Dermis blood vessel endothelial cell (primary cell): ENCODE results near the gene PROM2. TPM values are rescaled to one million over a fixed set of nuclear protein-coding genes. Genes with fewer than 3 reads are reported as not detected.

Experiments used
- DNase-seq: peaks from one replicate; pipeline ENCODE4 v3.0.0; 2010
- total RNA-seq: library from RNA; depleted of rRNA; stranded (reverse); fragments of >200 nt; gene quantifications from 2 replicates; pipeline ENCODE4 v1.2.3, GENCODE V29; 2014

Gene PROM2
- total RNA-seq, 1 donor from 2014 or later: 0.34 TPM

DNA sequence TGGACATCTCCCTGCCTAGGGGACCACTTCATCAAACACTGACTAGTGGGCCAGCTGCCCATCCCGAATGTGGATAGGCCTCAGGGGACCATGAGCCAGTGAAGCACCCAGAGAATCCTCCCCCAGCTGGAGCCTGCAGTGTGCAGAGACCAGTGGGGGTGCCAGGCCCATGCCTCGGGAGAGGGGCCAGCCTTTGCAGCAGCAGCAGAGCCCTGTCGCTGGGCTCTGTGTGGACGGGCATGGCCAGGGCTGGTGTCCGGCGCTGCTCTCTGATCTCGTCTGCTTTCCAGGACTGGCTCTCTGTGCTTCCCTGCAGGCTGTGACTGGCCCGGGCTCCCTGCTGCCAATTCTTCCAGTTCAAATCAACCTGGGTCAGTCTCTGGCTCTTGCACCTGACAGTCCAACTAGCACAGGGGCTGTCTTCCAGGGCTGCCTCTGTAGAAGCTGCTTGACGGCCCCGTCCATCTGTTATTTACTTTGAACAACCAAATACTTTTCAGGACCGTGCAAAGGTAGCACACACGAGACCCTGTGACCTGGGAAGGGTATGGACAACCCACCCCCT, 34.3 kb downstream of the PROM2 start:
- no peak for DNase-seq

DNA sequence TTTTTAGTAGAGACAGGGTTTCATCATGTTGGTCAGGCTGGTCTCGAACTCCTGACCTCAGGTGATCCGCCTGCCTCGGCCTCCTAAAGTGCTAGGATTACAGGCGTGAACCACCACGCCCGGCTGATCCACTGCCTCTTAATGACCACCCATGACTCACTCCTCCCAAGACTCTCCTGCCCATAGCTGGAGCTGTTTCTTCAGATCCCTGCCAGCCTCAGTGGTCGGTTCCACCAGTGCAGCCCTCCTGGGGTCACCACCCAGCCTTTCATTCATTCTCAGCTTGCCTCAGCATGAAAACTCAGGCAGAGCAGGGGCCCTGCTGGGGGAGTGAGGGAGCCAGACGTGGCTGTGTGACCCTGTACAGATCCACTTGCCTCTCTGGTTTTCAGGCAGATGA, 35.4 kb downstream of the PROM2 start:
- DNase-seq: no peak

DNA sequence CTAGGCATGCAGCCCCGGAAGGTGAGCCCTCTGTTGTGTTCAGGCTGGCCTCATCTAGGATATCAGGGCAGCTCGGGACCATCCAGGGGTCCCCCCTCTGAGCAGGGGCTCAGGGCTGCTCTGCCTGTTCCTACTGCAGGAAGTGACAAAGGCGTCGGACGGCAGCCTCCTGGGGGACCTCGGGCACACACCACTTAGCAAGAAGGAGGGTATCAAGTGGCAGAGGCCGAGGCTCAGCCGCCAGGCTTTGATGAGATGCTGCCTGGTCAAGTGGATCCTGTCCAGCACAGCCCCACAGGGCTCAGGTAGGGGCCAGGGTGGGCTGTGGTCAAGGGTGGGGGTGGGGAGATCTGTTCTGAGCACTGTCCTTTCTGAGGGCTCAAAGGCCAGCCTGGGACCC, 36.0 kb downstream of the PROM2 start:
- DNase-seq: no peak

DNA sequence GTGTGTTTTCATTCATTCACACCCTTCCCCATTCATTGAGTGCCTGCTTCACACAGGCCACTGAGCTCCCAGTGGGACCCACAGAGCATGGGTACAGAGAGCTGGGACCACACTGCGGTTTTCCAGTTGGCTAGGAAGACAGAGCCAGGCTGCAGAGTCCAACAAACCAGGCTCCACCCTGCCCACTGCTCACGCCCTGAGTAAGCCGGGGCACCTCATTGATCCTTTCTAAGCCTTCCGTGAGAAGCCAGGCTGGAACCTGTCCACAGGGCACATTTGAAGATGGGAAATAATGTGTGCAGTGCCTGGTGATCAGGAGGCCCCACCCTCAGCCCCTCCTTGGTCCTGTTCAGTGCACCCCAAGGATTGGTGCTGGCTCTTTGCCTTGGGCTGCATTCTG, 36.4 kb downstream of the PROM2 start:
- DNase-seq: no peak

DNA sequence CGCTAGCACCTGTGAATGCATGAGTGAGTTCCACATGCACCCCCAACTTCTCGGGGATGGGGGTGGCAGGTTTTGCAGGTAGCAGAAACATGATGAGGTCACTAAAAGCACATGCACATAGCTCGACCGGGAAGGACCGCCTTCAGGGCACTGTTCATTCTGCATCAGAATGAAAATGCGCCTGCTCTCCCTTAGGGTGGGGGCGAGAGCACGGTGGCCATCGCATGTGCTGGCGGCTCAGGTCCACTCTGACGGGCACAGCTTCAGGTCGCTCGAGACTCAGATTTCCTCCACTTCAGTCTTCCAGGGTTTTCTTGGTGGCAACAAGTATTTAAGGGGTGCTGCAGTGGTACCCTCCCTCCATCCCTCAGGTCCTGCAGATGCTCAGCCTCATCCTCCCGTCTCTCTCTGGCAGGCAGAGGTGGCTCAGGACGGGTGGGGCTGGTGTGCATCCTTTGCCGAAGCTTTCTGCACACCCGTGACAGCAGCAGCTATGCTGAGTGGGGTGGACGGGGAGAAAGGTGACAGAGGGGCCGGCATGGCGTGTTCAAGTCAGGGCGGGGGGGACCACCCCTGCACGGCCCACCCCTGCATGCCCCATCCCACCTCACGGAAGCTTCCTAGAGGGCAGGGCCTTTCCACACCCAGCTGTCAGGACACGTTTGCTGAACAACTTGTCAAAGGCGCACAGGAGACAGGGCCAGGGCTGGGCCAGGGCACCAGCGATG, 37.7 kb downstream of the PROM2 start:
- no peak for DNase-seq

DNA sequence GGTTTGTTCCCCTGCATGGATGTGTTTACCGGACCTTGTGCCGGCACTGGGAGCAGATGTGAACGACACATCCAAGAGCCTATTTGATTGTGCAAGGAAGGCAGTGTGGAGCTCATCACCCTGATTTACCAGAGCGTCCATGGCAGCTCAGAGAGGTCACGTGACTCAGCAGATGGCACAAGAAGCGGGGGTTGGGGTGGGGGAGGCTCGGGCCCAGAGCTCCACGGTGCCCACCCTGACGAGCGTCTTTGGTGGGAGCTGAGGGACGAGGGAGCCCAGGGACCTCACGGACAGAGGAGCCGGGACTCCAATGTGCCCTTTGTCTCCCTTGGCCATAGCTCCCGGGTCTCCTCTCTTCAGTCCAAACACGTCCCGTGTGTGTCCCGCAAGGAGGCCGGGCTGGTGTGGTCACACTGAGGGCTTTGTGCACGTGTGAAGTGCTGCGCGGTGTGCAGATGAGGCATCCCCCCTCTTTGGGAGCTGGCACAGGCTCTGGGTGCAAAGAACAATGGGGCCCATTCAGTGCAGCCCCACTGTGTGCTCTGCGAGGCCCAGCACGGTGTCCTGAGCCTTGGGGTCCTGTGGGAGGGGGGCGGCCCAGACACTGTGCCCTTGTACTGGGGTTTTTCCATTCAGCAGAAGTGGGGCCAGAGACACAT, 38.4 kb downstream of the PROM2 start:
- DNase-seq: no peak

DNA sequence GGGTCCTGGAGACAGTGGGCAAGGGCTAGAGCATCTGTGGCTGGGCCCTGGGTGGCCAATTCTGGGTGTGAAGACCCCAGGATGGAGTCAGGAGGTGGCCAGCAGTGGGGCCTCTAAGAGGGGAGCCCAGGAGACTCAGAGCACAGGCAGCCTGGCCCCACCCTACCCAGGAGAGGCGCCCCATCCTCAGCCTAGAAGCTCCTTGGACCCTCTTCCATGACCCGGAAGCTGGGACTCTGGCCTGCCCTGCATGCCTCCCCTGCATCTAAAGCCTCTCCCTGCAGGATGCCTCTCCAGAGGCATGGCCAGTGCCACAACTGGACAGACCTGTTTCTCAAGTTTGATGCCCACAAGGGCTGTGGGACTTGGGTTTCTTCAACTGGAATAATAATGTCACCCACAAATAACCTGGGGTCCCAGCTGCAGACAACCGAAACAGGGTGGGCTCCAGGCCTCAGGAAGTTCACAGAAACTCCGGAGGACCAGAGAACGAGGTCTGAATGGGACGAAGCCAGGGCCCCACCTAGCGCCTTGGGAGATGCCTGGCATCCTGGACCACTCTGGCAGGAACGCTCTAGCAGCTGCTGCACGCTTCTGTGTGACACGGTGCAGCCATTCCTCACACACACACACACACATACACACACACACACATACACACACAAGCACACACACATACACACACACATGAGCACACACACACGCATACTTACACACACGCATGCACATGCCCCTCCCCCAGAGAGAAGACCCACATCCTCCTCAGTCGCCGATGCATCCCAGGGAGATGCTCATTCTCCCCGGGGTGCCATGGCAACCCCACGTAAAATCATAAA, 39.3 kb downstream of the PROM2 start:
- no peak for DNase-seq

DNA sequence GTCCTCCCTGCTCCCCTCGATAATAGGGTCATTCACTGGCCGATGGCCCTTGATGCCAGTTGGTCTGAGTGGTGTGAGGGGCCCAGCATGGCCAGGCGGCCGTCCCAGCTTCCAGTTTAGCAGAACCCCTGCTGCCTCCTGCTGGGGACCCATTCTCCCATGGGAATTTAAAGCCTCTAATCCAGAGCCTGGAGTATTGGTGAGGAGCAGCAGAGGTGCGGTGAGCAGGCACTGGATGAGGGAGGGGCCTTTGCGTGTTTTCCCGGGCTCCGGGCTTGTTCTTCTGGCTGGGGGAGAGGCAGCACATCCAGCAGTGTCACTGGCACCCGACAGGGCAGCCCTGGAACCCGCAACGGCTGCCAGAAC, 40.3 kb downstream of the PROM2 start:
- no peak for DNase-seq

DNA sequence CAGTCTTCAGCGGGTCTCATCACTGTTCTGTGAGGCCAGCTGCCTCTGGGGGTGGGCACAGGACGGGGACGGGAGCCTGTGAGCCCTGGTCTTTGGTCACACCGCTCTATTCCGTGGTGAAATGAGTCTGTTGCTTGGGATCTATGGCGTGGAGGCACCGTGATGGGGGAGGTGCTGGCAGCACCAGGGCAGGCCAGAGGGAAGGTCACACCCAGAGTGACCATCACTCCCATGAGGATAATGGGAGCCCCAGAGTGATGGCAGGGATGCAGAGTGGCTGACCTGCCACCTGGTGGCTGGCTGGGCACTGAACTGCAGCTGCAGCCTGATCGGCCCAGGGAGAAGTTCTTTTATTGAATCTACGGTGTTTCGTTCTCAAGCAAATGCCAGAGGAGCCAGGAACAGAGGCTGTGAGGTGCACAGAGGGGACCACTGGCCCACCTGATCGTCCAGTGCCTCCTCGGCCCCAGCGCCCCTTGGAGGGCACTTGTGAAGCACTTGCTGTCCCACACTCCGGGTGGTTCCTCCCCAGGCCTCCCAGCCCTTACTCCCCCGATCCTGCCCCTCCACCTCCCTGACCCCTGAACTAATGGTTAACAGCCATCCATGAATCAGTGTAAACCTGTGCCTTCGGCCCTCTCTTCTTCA, 40.8 kb downstream of the PROM2 start:
- DNase-seq: peak; percentile 48

DNA sequence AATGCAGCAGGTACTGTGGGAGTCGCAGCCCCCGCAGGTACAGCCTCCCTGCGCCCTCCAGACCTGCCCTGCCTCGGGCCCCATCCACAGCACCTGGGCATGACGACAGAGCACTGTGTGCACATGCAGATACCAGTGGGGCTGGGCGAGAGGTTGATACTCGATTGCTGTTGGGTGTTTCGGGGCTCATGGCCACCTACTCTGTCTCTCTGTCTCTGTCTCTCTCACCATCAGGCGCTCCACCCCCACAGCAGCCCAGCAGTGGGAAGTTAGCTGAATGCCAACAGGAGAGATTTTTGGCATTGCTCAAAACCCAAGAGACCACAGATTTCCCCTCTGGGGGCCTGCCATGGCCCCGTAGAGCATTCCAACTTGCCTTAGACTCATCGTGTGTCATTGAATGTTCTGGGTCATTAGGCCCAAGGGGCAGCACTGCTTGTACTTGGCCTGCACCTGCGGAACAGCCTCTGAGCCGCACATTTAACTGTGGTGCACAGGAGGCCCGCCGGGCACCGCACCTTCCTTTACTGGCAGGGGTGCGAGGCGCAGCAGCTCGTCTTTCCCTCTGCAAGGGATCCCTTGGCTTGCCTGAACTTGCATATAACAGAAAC, 41.7 kb downstream of the PROM2 start:
- no peak for DNase-seq

DNA sequence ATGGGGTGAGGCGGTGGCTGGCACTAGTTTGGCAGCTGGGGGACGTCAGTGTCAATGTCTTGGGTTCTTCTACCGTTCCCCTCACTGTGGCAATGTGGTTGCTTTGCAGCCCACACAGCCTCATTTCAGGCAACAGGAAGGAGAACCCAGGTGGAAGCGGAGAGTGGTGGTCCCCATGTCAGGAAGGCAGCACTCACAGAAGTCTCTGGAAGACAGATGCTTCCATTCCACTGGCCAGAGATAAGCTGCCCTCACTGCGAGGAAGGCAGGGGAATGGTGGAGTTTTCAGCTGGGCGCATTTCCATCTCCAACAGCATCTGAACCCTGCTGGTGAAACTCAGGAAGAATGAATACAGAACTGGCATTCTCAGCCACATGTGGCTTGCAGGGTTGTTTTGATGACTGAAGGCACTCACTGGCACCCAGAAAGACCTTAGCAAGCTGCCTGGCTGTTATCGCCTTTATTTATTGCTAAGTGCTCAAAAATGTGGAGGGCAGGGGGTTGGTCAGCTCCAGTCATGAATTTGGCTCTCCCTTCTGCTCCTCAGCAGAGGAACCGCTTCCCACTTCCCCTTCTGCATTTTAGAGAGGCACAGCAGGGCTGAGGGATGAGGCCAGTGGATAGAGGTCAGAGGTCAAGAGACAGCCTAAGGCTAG, 42.3 kb downstream of the PROM2 start:
- no peak for DNase-seq

DNA sequence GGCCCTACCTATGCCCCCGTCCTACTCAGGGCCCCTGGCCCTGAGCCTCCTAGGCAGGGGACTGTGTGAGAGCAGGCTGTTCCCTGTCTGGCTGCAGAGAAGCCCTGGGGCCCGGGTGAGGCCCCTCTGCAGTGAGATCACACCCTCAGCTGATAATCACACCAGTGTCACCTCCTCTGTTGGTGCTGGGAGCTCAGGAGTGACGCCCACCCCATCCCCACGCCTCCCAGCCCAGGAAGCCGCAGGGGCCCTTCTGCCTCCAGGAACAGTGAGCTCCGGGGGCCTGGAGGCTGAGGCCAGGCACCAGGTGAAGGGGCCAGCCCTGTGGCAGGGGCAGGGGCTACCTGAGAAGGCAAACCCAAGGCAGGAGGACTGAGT, 42.9 kb downstream of the PROM2 start:
- DNase-seq: no peak

DNA sequence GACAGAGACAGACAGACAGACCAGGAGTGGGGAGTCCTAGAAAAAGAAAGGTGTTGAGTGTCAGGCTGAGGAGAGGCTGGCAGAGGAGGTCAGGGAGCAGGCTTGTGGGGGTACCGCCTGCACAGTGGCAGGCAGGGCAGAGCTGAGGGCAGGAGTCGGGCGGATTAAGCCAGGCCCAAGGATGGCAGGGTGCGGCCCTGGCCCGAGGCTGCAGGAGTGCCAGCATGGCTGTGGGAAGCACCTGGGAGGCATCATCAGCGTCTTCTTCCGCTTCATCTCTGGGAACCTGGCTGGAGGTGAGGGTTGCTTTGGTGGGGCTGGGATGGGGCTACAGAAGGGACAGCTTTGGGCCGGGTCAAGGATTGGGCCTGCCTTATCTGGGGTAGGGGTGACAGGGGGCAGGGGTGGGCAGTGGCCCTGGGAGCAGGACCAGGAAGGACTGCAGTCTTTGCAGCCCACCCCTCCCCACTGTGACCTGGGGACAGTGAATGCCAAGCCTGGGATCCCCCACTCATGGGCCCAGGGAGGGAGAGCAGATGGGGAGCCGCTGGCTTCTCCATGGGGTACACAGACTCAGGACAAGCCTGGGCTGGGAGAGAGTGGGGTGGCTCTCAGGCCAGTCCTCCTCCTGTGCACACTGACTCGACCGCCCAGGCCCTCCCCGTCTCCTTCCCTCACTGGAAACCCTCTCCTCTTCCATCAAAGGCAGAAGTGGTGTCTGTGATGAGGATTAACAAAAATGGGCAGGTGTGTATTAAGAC, 43.6 kb downstream of the PROM2 start:
- DNase-seq: no peak

DNA sequence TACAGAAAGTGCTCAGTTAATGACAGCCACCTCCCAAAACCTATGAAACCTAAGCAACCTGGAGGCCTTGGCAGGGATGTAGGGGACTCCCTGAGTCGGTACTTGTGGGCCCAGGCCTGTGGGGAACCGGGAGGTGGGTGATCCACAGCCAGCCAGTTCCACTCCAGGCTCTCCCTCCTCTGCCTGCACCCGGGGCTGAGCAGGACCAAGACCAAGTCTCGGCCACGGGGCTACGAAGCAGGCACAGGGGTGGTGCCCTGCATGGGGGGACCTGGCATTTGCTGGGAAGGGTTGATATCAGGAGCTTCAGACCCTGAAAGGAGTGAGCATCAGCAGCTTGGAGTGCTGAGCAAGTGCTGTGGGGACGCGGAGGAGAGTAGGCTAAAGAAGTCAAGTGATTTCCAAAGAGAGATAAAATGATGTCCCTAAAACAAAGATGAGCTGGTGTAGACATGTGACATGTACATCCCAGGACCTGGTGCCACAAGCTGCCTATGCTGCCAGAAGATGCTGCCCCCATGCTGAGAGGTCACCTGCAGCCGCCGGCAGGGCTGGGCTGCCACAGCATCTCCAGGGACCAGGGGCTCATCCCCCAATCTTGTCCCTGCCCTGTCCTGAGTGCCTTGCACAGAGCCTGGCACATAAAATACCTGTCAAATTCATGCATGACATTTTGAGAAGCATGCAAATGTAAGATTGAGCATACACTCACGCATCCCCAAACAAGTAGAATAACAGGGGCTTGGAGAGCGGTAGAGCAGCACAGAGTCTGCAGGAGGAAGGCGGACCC, 44.4 kb downstream of the PROM2 start:
- DNase-seq: no peak

DNA sequence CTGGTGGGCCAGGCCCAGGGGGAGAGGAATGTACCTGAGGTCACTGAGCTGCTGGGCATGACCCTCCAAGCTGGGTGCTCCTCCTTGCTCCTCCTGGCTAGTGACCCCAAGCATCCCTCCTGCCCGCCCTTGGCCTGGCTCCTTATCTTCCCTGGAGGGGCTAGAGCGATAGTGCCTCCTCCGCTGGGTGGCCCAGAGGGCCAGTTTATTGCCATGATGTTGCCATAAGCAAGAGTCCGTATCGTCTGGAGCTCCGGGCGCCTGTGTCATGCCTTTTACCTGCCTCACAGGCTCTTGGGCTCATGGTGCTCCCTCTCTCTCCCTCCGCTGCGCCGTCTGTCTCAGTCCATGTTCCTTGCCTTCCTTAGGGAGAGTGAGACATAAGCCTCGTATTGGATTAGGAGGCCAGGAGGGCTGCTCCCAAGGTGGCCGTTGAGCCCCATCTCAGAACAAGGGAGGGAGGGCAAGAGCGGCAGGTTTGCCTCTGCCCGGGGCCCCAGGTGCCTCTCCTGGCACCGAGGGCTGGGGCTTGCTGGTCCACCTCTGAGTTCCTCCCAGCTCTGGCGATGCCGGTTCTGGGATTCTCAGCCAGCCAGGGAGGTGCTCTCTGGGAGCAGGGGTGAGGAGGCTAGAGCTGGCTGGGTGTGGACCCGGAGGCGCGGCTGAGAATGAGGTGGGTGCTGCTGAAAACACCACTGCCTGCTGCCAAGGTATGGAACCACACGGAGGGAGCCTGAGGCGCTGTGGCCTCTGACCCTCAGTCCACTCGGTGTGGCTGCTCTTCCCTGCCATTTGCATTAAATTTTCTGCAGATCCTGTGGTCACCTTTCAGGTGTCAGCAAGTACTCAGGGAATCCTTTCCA, 45.5 kb downstream of the PROM2 start:
- no peak for DNase-seq

DNA sequence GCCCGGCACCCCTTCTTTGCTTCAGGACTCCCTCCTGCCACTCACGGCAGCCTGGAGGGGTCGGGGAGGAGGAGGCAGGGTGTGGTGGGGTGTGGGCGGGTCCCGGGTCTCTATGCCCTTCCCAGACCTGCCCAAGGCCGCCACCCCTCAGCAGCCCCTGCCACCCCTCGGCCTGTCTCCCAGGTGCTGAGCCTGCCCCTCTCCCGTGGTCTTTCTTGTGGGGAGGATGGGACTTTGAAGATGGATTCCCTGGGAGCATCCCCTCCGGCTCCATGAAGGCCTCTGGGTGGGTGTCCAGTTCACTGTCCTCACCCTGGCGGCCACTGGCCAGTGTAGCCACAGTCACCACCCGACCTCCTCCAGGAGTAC, 46.1 kb downstream of the PROM2 start:
- no peak for DNase-seq

DNA sequence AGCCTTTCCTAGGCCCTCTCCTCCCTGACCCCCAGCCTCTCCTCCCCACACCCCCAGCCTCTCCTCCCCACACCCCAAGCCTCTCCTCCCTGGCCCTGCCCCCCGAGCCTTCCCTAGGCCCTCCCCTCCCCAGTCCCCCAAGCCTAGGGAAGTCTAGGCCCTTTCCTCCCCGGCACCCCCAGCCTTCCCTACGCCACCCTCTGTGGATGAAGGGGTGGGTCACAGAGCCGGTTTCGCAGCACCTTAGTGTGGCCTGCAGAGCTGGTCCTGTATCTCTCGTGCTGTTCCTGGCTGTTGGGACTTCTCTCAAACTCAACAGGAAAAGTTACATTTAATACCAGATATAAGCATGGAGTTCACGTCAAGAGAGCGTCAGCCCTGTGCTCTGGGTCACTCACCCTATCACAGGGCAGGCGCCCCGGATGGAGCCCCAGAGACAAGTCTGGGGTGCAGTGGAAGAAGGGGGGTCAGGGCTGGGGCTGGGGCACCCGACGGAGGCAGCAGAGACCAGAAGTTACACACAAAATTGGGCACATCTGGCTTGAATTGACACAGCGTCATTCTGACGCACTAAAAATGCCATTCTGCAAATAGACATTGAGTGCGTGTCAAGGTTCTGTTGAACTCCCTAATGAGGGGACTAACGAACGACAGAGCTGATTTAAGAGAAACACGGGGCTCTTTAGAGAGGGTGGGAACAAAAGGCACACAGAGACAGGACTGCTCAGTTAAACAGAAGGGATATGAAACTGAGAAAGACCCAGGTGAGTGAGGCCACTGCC, 46.9 kb downstream of the PROM2 start:
- no peak for DNase-seq

DNA sequence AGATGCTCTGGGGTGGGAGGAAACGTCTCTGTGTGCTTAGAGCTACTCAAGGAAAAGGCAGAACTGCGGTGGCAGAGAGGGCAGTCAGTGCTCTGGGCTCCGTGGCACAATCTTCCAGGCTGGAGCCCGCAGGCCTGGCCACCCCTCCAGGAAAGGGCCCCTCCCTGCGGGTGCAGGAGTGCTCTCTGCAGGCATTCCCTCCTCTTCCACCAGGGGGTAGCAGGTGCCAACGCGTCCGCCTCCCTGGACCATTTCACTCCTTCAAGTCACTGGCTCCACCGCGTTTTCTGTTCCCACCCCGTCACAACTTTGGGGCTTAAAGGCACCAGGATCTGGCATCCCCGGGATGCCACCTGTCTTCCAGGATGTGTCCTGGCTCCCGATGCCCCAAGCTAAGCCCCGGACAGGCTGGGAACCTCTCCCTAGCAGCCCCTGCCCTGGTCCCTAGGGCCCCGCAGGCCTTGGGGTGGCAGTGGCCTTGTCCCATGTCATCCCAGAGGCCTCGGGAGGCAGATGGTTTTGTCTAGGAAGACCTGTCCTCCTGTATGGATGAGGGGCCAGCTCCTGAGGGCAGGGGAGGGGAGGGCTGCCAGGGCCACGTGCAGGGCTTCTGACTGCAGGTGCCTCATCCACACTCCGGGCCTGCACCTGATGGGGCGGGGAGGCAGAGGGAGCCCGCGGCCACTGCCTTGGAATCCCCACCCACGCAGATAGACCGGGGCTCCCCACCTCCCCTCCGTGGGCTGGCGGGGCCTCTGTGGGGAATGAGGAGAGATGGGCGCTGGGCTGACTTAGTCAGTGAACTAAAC, 49.3 kb downstream of the PROM2 start:
- peak; percentile 41 for DNase-seq
